Testis (tissue), 3 donors: ENCODE data around the gene TSACC. TPM values are rescaled to one million over a fixed set of nuclear protein-coding genes. Genes with fewer than 3 reads are reported as not detected.
"Not testable (repeated sequence)": the region's sequence is repeated elsewhere in the genome, so short reads cannot be mapped to it uniquely, and the experiment has no call there.

ENCODE experiments used
- DNase-seq: peaks from one replicate; pipeline ENCODE4 v3.0.0-alpha.2; 2019
- H3K27ac ChIP-seq, 2 donors: fragments of 200-600 bp; sonication (generic); one replicate each; pipeline ENCODE4 v1.5.1; 2019
- H3K27me3 ChIP-seq: fragments of 200-600 bp; sonication (generic); one replicate; pipeline ENCODE4 v1.5.1; 2019
- H3K36me3 ChIP-seq: fragments of 200-600 bp; sonication (generic); one replicate; pipeline ENCODE4 v1.5.1; 2017; ENCODE audit warnings: low read depth; ENCODE audit errors: missing control alignments
- H3K4me1 ChIP-seq: fragments of 200-600 bp; sonication (generic); one replicate; pipeline ENCODE4 v1.5.1; 2019
- H3K4me3 ChIP-seq, 2 donors: fragments of 200-600 bp; sonication (generic); one replicate each; pipeline ENCODE4 v1.5.1; 2017 to 2019
- H3K9me3 ChIP-seq: fragments of 200-600 bp; sonication (generic); one replicate; pipeline ENCODE4 v1.5.1; 2017
- POLR2A ChIP-seq: fragments of 450-650 bp; IDR thresholded peaks from one replicate; pipeline ENCODE4 v1.6.1; 2017; ENCODE audit warnings: antibody characterized with exemption, mild to moderate bottlenecking, moderate library complexity
- WGBS, 2 donors: methylation state at CpG; one replicate each; pipeline ENCODE4 v1.1.5; 2018; 5-methylcytosine and 5-hydroxymethylcytosine counted together
- intact Hi-C: fragments of 100-400 bp; cut with DNase I; formaldehyde crosslinking; loops from one replicate; pipeline ENCODE4 v1.15.1; 2023; ENCODE audit warnings: low total_unique reads
- polyA plus RNA-seq: library from polyadenylated mRNA; stranded (reverse); fragments of 350-450 nt; fragmentation: Illumina TruSeq; extraction: RNeasy Lipid Tissue Mini Kit (QIAGEN cat#74804); gene quantifications from one replicate; pipeline ENCODE4 v1.2.3, GENCODE V29; 2014; ENCODE audit warnings: low read depth, low replicate concordance; ENCODE audit not compliant: insufficient read depth
- total RNA-seq, 2 donors: library from RNA; depleted of rRNA; stranded (reverse); fragments of >200 nt; gene quantifications; one replicate each; pipeline ENCODE4 v1.2.3, GENCODE V29; 2016
- TF ChIP-seq, protein P1 (sequence below), 3 experiments: fragments of 450-650 bp in 2 of 3; fragments of 200-600 bp in 1 of 3; sonication (generic) in 1 of 3; IDR thresholded peaks; one replicate each; pipeline ENCODE4 v1.5.1; 2016 to 2019; ENCODE audit warnings: antibody characterized with exemption in 3 of 3, mild to moderate bottlenecking in 2 of 3, moderate library complexity in 1 of 3

The TSACC gene
- total and polyA plus RNA-seq, 3 donors from 2014 or later = 354 to 1,814 (median 748) TPM

DNA sequence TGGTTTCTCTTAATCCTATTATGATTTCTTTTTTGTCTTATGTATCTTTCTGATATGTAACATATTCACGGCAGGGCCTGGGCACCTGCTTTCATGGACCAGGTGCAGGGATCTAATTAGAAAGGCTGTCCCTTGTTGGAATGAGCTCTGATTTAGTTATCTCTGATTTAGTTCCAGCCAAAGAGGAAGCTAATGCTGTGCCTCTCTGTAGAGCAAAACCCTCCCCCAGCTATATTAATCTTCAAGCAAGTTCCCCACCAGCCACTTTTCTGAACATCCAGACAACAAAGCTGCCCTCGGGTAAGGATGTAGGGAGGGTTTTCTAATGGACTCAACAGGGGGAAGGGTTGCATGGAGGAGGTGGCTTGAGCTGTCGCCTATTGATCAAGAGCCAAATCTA is 6.1 kb downstream of the TSACC start:
- H3K4me3 ChIP-seq = no peak overlapping the region
- 43 to 53% methylated on average over 3 of the region's 3 CpGs for WGBS, 2 donors
- no peaks in the 10 kb centered on the region for H3K36me3 ChIP-seq
- no peak for DNase-seq
- no peak overlapping the region for H3K27ac ChIP-seq
- no peaks in the 10 kb centered on the region for H3K27me3 ChIP-seq
- H3K4me1 ChIP-seq = no peaks in the 10 kb centered on the region
- no peaks in the 10 kb centered on the region for H3K9me3 ChIP-seq
- intact Hi-C loops = no loop called here
- no peak for TF ChIP-seq POLR2A
- TF ChIP-seq, protein P1, sequence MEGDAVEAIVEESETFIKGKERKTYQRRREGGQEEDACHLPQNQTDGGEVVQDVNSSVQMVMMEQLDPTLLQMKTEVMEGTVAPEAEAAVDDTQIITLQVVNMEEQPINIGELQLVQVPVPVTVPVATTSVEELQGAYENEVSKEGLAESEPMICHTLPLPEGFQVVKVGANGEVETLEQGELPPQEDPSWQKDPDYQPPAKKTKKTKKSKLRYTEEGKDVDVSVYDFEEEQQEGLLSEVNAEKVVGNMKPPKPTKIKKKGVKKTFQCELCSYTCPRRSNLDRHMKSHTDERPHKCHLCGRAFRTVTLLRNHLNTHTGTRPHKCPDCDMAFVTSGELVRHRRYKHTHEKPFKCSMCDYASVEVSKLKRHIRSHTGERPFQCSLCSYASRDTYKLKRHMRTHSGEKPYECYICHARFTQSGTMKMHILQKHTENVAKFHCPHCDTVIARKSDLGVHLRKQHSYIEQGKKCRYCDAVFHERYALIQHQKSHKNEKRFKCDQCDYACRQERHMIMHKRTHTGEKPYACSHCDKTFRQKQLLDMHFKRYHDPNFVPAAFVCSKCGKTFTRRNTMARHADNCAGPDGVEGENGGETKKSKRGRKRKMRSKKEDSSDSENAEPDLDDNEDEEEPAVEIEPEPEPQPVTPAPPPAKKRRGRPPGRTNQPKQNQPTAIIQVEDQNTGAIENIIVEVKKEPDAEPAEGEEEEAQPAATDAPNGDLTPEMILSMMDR (IDR thresholded peaks at IDR 0.05) = no peak

DNA sequence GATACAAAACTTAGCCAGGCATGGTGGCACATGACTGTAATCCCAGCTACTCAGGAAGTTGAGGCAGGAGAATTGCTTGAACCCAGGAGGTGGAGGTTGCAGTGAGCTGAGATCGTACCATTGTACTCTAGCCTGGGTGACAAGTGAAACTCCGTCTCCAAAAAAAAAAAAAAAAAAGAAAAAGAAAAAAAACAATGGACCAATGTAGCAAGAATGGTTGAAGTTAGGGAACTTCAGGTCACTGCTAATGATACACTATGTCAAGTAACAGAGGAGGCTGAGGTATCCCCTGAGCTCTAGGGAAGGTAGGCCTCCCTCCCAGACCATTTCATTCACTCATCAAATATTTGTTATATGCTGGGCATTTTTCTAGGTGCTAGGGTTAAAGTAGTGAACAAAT is 7.7 kb downstream of the TSACC start:
- intact Hi-C loops, DNase-seq, H3K36me3 ChIP-seq, H3K27ac ChIP-seq, H3K4me3 ChIP-seq, H3K4me1 ChIP-seq, H3K9me3 ChIP-seq, H3K27me3 ChIP-seq: not testable (repeated sequence)
- 88 to 93% methylated on average over 2 of the region's 2 CpGs for WGBS, 2 donors

DNA sequence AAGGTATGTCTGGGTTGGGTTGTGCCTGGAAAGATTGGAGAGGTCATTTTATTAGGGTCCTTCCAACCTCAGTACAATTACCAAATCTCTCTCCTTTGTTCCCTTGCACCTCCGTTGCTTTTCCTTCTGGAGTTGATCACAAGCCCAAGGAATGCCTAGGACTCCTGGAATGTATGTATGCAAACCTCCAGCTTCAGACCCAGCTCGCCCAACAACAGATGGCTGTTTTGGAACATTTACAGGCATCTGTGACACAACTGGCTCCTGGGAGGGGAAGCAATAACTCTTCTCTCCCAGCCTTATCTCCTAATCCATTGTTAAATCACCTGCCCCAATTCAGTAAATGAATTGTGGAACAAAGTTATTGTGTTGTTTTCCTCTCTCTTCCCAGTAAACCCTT is 8.3 kb downstream of the TSACC start:
- no peak for DNase-seq
- H3K4me3 ChIP-seq = no peak overlapping the region
- WGBS, 2 donors = 58 to 65% methylated on average over 2 of the region's 2 CpGs
- TF ChIP-seq, protein P1 (IDR thresholded peaks at IDR 0.05) = no peak
- no peak for TF ChIP-seq POLR2A
- no peak overlapping the region for H3K27ac ChIP-seq
- H3K27me3 ChIP-seq = no peaks in the 10 kb centered on the region
- intact Hi-C loops = no loop called here
- H3K9me3 ChIP-seq = no peaks in the 10 kb centered on the region
- H3K36me3 ChIP-seq = no peaks in the 10 kb centered on the region
- H3K4me1 ChIP-seq = no peaks in the 10 kb centered on the region

DNA sequence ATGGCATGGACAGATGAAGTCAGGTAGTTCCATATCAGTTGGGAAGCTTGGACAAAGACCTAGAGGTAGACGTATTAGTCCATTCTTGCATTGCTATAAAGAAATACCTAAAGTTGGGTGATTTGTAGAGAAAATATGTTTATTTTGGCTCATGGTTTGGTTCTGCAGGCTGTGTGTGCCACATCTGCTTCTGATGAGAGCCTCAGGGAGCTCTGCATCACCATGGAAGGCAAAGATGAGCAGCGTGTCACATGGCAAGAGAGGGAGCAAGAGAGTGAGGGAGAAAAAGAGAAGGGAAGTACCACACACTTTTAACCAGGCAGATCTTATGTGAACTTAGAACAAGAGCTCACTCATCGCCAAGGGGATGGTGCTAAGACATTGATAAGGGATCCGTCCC is 9.0 kb downstream of the TSACC start:
- Histone ChIP-seq H3K27me3 (no peaks in the 10 kb centered on the region), H3K36me3 (no peaks in the 10 kb centered on the region), H3K4me1 (no peaks in the 10 kb centered on the region), H3K9me3 (no peaks in the 10 kb centered on the region), H3K27ac (no peak overlapping the region), H3K4me3 (no peak overlapping the region)
- no peak for TF ChIP-seq POLR2A
- TF ChIP-seq, protein P1 (IDR thresholded peaks at IDR 0.05) = no peak
- intact Hi-C loops = no loop called here
- DNase-seq = no peak
- 70 to 75% methylated on average over 4 of the region's 4 CpGs for WGBS, 2 donors

DNA sequence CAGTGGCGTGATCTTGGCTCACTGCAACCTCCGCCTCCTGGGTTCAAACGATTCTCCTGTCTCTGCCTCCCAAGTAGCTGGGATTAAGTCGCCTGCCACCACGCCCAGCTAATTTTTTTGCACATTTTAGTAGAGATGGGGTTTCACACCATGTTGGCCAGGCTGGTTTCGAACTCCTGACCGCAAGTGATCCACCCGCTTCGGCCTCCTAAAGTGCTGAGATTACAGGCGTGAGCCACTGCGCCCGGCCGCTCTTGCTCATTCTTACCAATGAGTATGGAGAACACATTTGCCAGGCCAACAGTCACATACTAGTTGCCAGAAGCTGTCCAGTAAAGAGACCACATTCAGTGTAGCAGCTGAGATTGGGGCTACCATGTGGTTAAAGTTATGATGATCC is 14.2 kb downstream of the TSACC start:
- H3K27ac ChIP-seq, H3K9me3 ChIP-seq, H3K4me3 ChIP-seq, DNase-seq, intact Hi-C loops, H3K36me3 ChIP-seq, H3K27me3 ChIP-seq, H3K4me1 ChIP-seq: not testable (repeated sequence)
- 89 to 94% methylated on average over 13 of the region's 13 CpGs for WGBS, 2 donors

DNA sequence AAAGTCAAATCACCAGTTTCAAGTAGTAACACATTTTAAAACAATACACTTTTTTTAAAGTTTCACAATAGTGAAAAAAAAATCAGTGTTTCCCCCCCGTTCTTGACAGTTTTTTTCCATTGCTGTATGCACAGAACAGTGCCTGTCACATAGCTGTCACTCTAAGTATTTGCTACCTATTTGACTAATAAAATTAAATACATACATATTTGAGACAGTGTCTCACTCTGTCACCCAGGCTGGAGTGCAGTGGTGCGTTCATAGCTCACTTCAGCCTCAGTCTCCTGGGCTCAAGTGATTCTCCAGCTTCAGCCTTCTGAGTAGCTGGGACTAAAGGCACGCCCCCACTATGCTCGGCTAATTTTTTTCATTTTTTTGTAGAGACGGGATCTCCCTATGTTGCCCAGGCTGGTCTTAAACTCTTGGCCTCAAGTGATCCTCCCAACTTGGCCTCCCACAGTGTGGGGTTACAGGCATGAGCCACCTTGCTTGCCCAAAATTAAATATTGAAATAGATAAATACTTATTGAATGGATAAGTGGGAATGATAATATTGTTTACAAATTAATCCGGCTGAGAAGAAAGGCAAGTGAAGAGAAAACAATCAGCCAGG is 18.0 kb downstream of the TSACC start:
- intact Hi-C loops = no loop called here
- DNase-seq = no peak
- Histone ChIP-seq H3K27me3 (no peaks in the 10 kb centered on the region), H3K36me3 (no peaks in the 10 kb centered on the region), H3K27ac (no peak overlapping the region), H3K4me1 (no peaks in the 10 kb centered on the region), H3K9me3 (no peaks in the 10 kb centered on the region), H3K4me3 (no peak overlapping the region)
- WGBS, 2 donors = 37 to 45% methylated on average over 6 of the region's 6 CpGs
- TF ChIP-seq, protein P1 (IDR thresholded peaks at IDR 0.05) = no peak
- TF ChIP-seq POLR2A = no peak
